ENCODE results near the gene TLCD3A. TPM values are rescaled to one million over a fixed set of nuclear protein-coding genes. Genes with fewer than 3 reads are reported as not detected.
A peak's percentile ranks its signal among the peaks of the same experiment; 100 is the strongest.

TLCD3A gene
- total RNA-seq, 1 donor from 2014 or later: 25.8 TPM

DNA sequence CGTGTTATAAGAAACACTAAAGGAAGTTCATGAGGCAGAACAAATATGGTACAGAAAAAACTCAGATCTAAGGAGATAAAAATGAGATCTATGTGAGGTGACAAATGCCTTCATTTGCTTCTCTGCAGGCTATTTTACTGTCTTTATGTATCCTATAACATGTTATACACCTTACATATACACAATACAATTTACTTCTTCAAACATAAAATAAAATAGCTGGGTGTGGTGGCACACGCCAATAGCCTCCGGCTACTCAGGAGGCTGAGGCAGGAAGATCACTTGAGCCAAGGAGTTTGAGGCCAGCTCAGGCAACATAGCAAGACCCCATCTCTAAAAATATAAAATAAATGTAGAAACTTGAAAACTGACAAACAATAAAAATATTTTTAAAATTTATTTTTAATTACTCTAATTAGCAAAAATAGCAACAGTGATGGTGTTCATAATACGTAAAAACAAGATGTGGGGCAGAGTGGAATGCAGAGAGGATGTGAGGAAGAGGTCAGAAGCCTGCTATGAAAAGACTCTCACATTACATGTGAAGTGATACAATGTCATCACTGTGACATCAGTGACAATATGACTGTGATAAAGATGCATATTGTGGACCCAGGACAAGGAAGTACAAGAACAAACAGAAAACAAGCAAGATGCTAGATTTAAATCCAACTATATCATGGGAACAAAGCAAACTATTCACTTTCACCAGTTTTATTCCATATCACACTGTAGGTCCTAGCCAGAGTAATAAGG, 48.7 kb upstream of the TLCD3A start:
- Histone ChIP-seq H4K20me1 (ENCODE audit: insufficient read depth, low read length) (no peaks in the 10 kb centered on the region), H2AFZ (ENCODE audit: low read depth, low read length) (no peak overlapping the region), H3K9ac (ENCODE audit: low read length) (no peak overlapping the region), H3K79me2 (ENCODE audit: insufficient read depth, low read length) (peaks cover 25% of the 10 kb centered on the region), H3K36me3 (ENCODE audit: insufficient read depth, low read length) (no peaks in the 10 kb centered on the region), H3K4me2 (ENCODE audit: low read length) (no peak overlapping the region), H3K4me3 (ENCODE audit: insufficient read depth, low read depth, low read length) (no peak overlapping the region), H3K4me1 (ENCODE audit: insufficient read depth, low read length) (peaks cover 13% of the 10 kb centered on the region), H3K27me3 (ENCODE audit: insufficient read depth, low read length) (no peaks in the 10 kb centered on the region), H3K9me3 (ENCODE audit: insufficient read depth, low read depth, low read length) (no peaks in the 10 kb centered on the region), H3K27ac (ENCODE audit: low read depth, low read length) (no peak overlapping the region)
- Mint-ChIP-seq H3K36me3 (ENCODE audit: low read depth, unreplicated experiment) (peaks cover 16% of the 10 kb centered on the region), H3K27ac (ENCODE audit: unreplicated experiment) (no peak overlapping the region), H3K4me3 (ENCODE audit: unreplicated experiment) (no peak overlapping the region), H3K27me3 (ENCODE audit: low read depth, unreplicated experiment) (no peaks in the 10 kb centered on the region), H3K4me1 (ENCODE audit: low read depth, unreplicated experiment) (peaks cover 18% of the 10 kb centered on the region), H3K9me3 (ENCODE audit: unreplicated experiment) (no peaks in the 10 kb centered on the region)
- TF ChIP-seq, protein P1, sequence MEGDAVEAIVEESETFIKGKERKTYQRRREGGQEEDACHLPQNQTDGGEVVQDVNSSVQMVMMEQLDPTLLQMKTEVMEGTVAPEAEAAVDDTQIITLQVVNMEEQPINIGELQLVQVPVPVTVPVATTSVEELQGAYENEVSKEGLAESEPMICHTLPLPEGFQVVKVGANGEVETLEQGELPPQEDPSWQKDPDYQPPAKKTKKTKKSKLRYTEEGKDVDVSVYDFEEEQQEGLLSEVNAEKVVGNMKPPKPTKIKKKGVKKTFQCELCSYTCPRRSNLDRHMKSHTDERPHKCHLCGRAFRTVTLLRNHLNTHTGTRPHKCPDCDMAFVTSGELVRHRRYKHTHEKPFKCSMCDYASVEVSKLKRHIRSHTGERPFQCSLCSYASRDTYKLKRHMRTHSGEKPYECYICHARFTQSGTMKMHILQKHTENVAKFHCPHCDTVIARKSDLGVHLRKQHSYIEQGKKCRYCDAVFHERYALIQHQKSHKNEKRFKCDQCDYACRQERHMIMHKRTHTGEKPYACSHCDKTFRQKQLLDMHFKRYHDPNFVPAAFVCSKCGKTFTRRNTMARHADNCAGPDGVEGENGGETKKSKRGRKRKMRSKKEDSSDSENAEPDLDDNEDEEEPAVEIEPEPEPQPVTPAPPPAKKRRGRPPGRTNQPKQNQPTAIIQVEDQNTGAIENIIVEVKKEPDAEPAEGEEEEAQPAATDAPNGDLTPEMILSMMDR (IDR thresholded peaks at IDR 0.05; ENCODE audit: insufficient read depth, low read depth, low read length): no peak
- no peak for TF ChIP-seq EZH2 (IDR thresholded peaks at IDR 0.05; ENCODE audit: insufficient read depth, low read length)
- DNase-seq (ENCODE audit: low read depth) (no peak), FAIRE-seq (peak; percentile 5)

DNA sequence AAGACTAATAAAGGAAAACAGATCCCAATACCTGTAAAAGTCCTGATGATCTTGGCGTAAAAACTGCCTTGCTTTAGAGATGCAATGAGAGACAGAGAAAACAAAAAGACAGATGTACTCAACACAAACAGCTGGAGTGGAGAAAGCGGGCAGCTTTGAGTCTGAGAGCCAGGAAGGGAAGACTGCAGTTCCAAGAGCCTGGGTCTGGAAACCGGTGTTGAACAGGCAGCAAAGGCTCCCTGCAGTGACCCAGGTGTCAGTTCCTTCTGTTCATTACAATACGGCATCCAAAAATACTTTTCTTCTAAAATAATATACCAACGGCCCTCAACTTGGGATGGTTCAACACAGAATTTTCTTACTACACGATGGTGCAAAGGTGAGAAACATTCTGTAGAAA, 47.4 kb upstream of the TLCD3A start:
- Mint-ChIP-seq H3K36me3 (ENCODE audit: low read depth, unreplicated experiment) (peaks cover 17% of the 10 kb centered on the region), H3K4me1 (ENCODE audit: low read depth, unreplicated experiment) (peaks cover 18% of the 10 kb centered on the region), H3K27me3 (ENCODE audit: low read depth, unreplicated experiment) (no peaks in the 10 kb centered on the region), H3K4me3 (ENCODE audit: unreplicated experiment) (no peak overlapping the region), H3K27ac (ENCODE audit: unreplicated experiment) (no peak overlapping the region), H3K9me3 (ENCODE audit: unreplicated experiment) (no peaks in the 10 kb centered on the region)
- H3K4me2 ChIP-seq (ENCODE audit: low read length): no peak overlapping the region
- no peaks in the 10 kb centered on the region for H4K20me1 ChIP-seq (ENCODE audit: insufficient read depth, low read length)
- no peak for DNase-seq (ENCODE audit: low read depth)
- no peak overlapping the region for H3K4me3 ChIP-seq (ENCODE audit: insufficient read depth, low read depth, low read length)
- FAIRE-seq: no peak
- H3K4me1 ChIP-seq (ENCODE audit: insufficient read depth, low read length): peaks cover 13% of the 10 kb centered on the region
- TF ChIP-seq, protein P1 (IDR thresholded peaks at IDR 0.05; ENCODE audit: insufficient read depth, low read depth, low read length): no peak
- TF ChIP-seq EZH2 (IDR thresholded peaks at IDR 0.05; ENCODE audit: insufficient read depth, low read length): no peak
- no peaks in the 10 kb centered on the region for H3K9me3 ChIP-seq (ENCODE audit: insufficient read depth, low read depth, low read length)
- H2AFZ ChIP-seq (ENCODE audit: low read depth, low read length): no peak overlapping the region
- peaks cover 27% of the 10 kb centered on the region for H3K79me2 ChIP-seq (ENCODE audit: insufficient read depth, low read length)
- H3K27ac ChIP-seq (ENCODE audit: low read depth, low read length): no peak overlapping the region
- no peak overlapping the region for H3K9ac ChIP-seq (ENCODE audit: low read length)
- peaks cover 4% of the 10 kb centered on the region for H3K36me3 ChIP-seq (ENCODE audit: insufficient read depth, low read length)
- H3K27me3 ChIP-seq (ENCODE audit: insufficient read depth, low read length): no peaks in the 10 kb centered on the region
